H1 (cell line): ENCODE measurements around the gene PDE1C. TPM values are rescaled to one million over a fixed set of nuclear protein-coding genes. Genes with fewer than 3 reads are reported as not detected.

Source experiments
- CTCF ChIA-PET: fragments of 300-600 bp; sonication (Branson Sonifier 250); formaldehyde crosslinking; loops from one replicate; lab custom pipeline; 2021; ENCODE audit not compliant: partially characterized antibody; lab: Charles Lee
- POLR2A ChIA-PET: fragments of 300-600 bp; sonication (Branson Sonifier 250); formaldehyde crosslinking; loops from one replicate; lab custom pipeline; 2021; ENCODE audit warnings: inconsistent platforms; ENCODE audit not compliant: partially characterized antibody; lab: Charles Lee
- DNase-seq, 2 experiments: peaks; one replicate each; pipeline versions ENCODE4 v3.0.0 to v3.0.0-alpha.2; 2010 to 2022; ENCODE audit warnings: low spot score in 2 of 2, low read depth in 1 of 2, mixed read lengths in 1 of 2
- FAIRE-seq: peaks from 2 replicates; lab custom pipeline; 2011; peaks lifted over from hg19 to GRCh38; lab: Jason Lieb, UNC
- H2AFZ ChIP-seq: 2 replicates; pipeline ENCODE4 v1.8.1; 2012; ENCODE audit warnings: low read length, inconsistent platforms
- H2AK5ac ChIP-seq: 2 replicates; pipeline ENCODE4 v1.6.1; 2013; ENCODE audit warnings: low read depth, low read length
- H2BK120ac ChIP-seq: replicated peaks from 2 replicates; pipeline ENCODE3; 2013; ENCODE audit warnings: low read depth, low read length, inconsistent platforms
- H2BK12ac ChIP-seq: 2 replicates; pipeline ENCODE4 v1.6.1; 2013; ENCODE audit warnings: low read depth, low read length
- H2BK15ac ChIP-seq: 2 replicates; pipeline ENCODE4 v1.6.1; 2013; ENCODE audit warnings: low read length
- H2BK20ac ChIP-seq: 2 replicates; pipeline ENCODE4 v1.6.1; 2013; ENCODE audit warnings: low read length
- H2BK5ac ChIP-seq: 2 replicates; pipeline ENCODE4 v1.6.1; 2013; ENCODE audit warnings: low read depth, low read length
- H3K14ac ChIP-seq: 2 replicates; pipeline ENCODE4 v1.6.1; 2013; ENCODE audit warnings: inconsistent platforms; ENCODE audit not compliant: insufficient read length
- H3K18ac ChIP-seq: 2 replicates; pipeline ENCODE4 v1.6.1; 2013; ENCODE audit warnings: low read length; ENCODE audit errors: extremely low read depth
- H3K23ac ChIP-seq: 2 replicates; pipeline ENCODE4 v1.6.1; 2013; ENCODE audit warnings: inconsistent platforms; ENCODE audit not compliant: insufficient read length
- H3K23me2 ChIP-seq: 2 replicates; pipeline ENCODE4 v1.6.1; 2013; ENCODE audit warnings: low read depth, low read length
- H3K27ac ChIP-seq: 2 replicates; pipeline ENCODE4 v1.6.1; 2011; ENCODE audit warnings: low read depth, low read length, inconsistent platforms
- H3K27me3 ChIP-seq, 4 experiments: replicated peaks in 1 of 4; 1 replicate in 1 of 4; 2 replicates in 3 of 4; pipeline versions ENCODE4 v1.6.1 to v1.8.1; 2011 to 2013; ENCODE audit warnings: low read length in 3 of 4, mild to moderate bottlenecking in 3 of 4, inconsistent platforms in 2 of 4, mixed read lengths in 2 of 4, moderate library complexity in 1 of 4; ENCODE audit not compliant: control insufficient read depth in 3 of 4, insufficient read depth in 3 of 4; ENCODE audit errors: extremely low read depth in 1 of 4
- H3K36me3 ChIP-seq, 4 experiments: 2 replicates each; pipeline versions ENCODE4 v1.6.1 to v1.8.1; 2011 to 2013; ENCODE audit warnings: mild to moderate bottlenecking in 4 of 4, low read length in 3 of 4, moderate library complexity in 2 of 4, control low read depth in 1 of 4, inconsistent platforms in 1 of 4; ENCODE audit not compliant: insufficient read depth in 4 of 4, control insufficient read depth in 2 of 4
- H3K4ac ChIP-seq: replicated peaks from 2 replicates; pipeline ENCODE3; 2013; ENCODE audit warnings: low read length, low read depth, mixed read lengths, inconsistent platforms; ENCODE audit not compliant: insufficient read length
- H3K4me1 ChIP-seq, 4 experiments: replicated peaks in 1 of 4; 1 replicate in 1 of 4; 2 replicates in 3 of 4; pipeline versions ENCODE4 v1.6.1 to v1.8.1; 2011 to 2013; ENCODE audit warnings: low read length in 3 of 4, inconsistent platforms in 2 of 4, mixed read lengths in 1 of 4; ENCODE audit not compliant: insufficient read depth in 4 of 4, control insufficient read depth in 3 of 4
- H3K4me2 ChIP-seq, 2 experiments: 2 replicates each; pipeline versions ENCODE4 v1.6.1 to v1.8.1; 2011 to 2013; ENCODE audit warnings: low read depth in 2 of 2, low read length in 2 of 2, control low read depth in 1 of 2, inconsistent platforms in 1 of 2, mild to moderate bottlenecking in 1 of 2; ENCODE audit not compliant: insufficient read depth in 1 of 2
- H3K4me3 ChIP-seq, 4 experiments: fragments of 200-600, 300-600 bp in 1 of 4; sonication (generic), shearing (Covaris generic), sonication (Bioruptor Twin) in 1 of 4; 2 replicates each; pipeline versions ENCODE4 v1.5.1 to v1.8.1; 2011 to 2016; ENCODE audit warnings: low read length in 4 of 4, low read depth in 3 of 4, control low read depth in 2 of 4, inconsistent platforms in 2 of 4, mild to moderate bottlenecking in 2 of 4, mixed read lengths in 1 of 4, moderate library complexity in 1 of 4; ENCODE audit not compliant: insufficient read depth in 2 of 4; ENCODE audit errors: extremely low read depth in 1 of 4
- H3K56ac ChIP-seq: replicated peaks from 2 replicates; pipeline ENCODE3; 2013; ENCODE audit warnings: low read depth, mild to moderate bottlenecking, mixed read lengths, low read length, inconsistent platforms; ENCODE audit not compliant: insufficient read length
- H3K79me1 ChIP-seq: 2 replicates; pipeline ENCODE4 v1.6.1; 2013; ENCODE audit warnings: low read depth, low read length, control low read depth
- H3K79me2 ChIP-seq, 2 experiments: 2 replicates each; pipeline versions ENCODE4 v1.6.1 to v1.8.1; 2012 to 2013; ENCODE audit warnings: low read length in 2 of 2, mild to moderate bottlenecking in 2 of 2, inconsistent platforms in 1 of 2; ENCODE audit not compliant: insufficient read depth in 2 of 2, control insufficient read depth in 1 of 2
- H3K9ac ChIP-seq, 4 experiments: replicated peaks in 1 of 4; 1 replicate in 1 of 4; 2 replicates in 3 of 4; pipeline versions ENCODE4 v1.6.1 to v1.8.1; 2011 to 2013; ENCODE audit warnings: low read depth in 3 of 4, low read length in 3 of 4, control low read depth in 2 of 4, mild to moderate bottlenecking in 2 of 4, moderate library complexity in 2 of 4, inconsistent platforms in 1 of 4; ENCODE audit errors: extremely low read depth in 1 of 4
- H3K9me3 ChIP-seq, 2 experiments: 2 replicates each; pipeline versions ENCODE4 v1.6.1 to v1.8.1; 2012 to 2013; ENCODE audit warnings: mild to moderate bottlenecking in 2 of 2, moderate library complexity in 2 of 2, control low read depth in 1 of 2, inconsistent platforms in 1 of 2, low read depth in 1 of 2, low read length in 1 of 2, mixed read lengths in 1 of 2; ENCODE audit not compliant: insufficient read depth in 2 of 2
- H4K20me1 ChIP-seq, 2 experiments: replicated peaks in 1 of 2; 2 replicates each; pipeline versions ENCODE3 to v1.8.1; 2011 to 2013; ENCODE audit warnings: inconsistent platforms in 2 of 2, low read length in 2 of 2, mild to moderate bottlenecking in 1 of 2; ENCODE audit not compliant: insufficient read depth in 2 of 2, control insufficient read depth in 1 of 2
- H4K5ac ChIP-seq: 2 replicates; pipeline ENCODE4 v1.6.1; 2013; ENCODE audit warnings: low read length, low read depth, mixed read lengths, inconsistent platforms; ENCODE audit not compliant: insufficient read length
- H4K8ac ChIP-seq: 2 replicates; pipeline ENCODE4 v1.8.0; 2013; ENCODE audit warnings: mild to moderate bottlenecking, moderate library complexity, low read length, inconsistent platforms; ENCODE audit not compliant: insufficient read depth; ENCODE audit errors: extremely low read depth
- H4K91ac ChIP-seq: replicated peaks from 2 replicates; pipeline ENCODE3; 2013; ENCODE audit warnings: low read length, mixed read lengths, inconsistent platforms; ENCODE audit not compliant: insufficient read length
- CHD1 ChIP-seq: IDR thresholded peaks from 2 replicates; pipeline ENCODE4 v1.6.1; 2012; ENCODE audit warnings: low read depth, low read length, improper control_type of control experiment
- HDAC6 ChIP-seq: IDR thresholded peaks from one replicate; pipeline ENCODE4 v1.7.1; 2012; ENCODE audit warnings: low read depth, mild to moderate bottlenecking, inconsistent platforms, low read length, moderate library complexity
- POU5F1 ChIP-seq: IDR thresholded peaks from 2 replicates; pipeline ENCODE4 v1.6.1; 2011; ENCODE audit warnings: low read depth, mild to moderate bottlenecking, low read length, moderate library complexity
- SP1 ChIP-seq: IDR thresholded peaks from 2 replicates; pipeline ENCODE4 v1.6.1; 2011; ENCODE audit warnings: low read depth, low read length
- SUZ12 ChIP-seq: fragments of 200-600 bp; sonication (generic); IDR thresholded peaks from 2 replicates; pipeline ENCODE4 v1.6.1; 2012; ENCODE audit warnings: mild to moderate bottlenecking, inconsistent platforms, low read length, moderate library complexity, mixed read lengths
- TAF1 ChIP-seq: IDR thresholded peaks from 2 replicates; pipeline ENCODE4 v1.6.1; 2011; ENCODE audit warnings: mild to moderate bottlenecking, low read depth, low read length
- TAF7 ChIP-seq: optimal IDR thresholded peaks from 2 replicates; pipeline ENCODE3; 2011; ENCODE audit warnings: low read depth, mild to moderate bottlenecking, inconsistent platforms, low read length, moderate library complexity, borderline replicate concordance
- WGBS, 2 experiments: shearing (Covaris generic) in 1 of 2; methylation state at CpG; one replicate each; pipeline versions ENCODE4 v1.1.6 to v1.1.7; 2013 to 2015; ENCODE audit warnings: low lambda C conversion rate in 2 of 2, mixed read lengths in 2 of 2, inconsistent platforms in 1 of 2, low coverage in 1 of 2, missing lambda C conversion rate in 1 of 2; ENCODE audit not compliant: insufficient replicate concordance in 2 of 2, insufficient coverage in 1 of 2, insufficient read length in 1 of 2; ENCODE audit errors: extremely low coverage in 1 of 2, missing lambda C conversion rate in 1 of 2; 5-methylcytosine and 5-hydroxymethylcytosine counted together
- polyA plus RNA-seq, 7 experiments: library from polyadenylated mRNA; depleted of rRNA in 3 of 7; stranded (reverse) in 5 of 7; unstranded in 2 of 7; fragments of >200 nt in 5 of 7; fragments of 200-250 nt in 2 of 7; gene quantifications; 1 replicate in 5 of 7; 2 replicates in 1 of 7; 4 replicates in 1 of 7; pipeline versions ENCODE4 v1.2.1 to v1.2.3, GENCODE V29; 2011 to 2013; ENCODE audit warnings: missing spikeins in 2 of 7, mixed read lengths in 2 of 7
- total RNA-seq: library from RNA; stranded (reverse); fragmentation: NEBNext Ultra II Directional; extraction: Animal tissue kit (Norgen Biotek cat#: 25700); gene quantifications from 2 replicates; pipeline ENCODE4 v1.2.1, GENCODE V29; 2021
- TF ChIP-seq, protein P1 (sequence below): IDR thresholded peaks from 2 replicates; pipeline ENCODE4 v1.6.1; 2011; ENCODE audit warnings: low read length, improper control_type of control experiment
- TF ChIP-seq, protein P2 (sequence below), 3 experiments: IDR thresholded peaks; 1 replicate in 2 of 3; 2 replicates in 1 of 3; pipeline versions ENCODE4 v1.5.1 to v1.6.1; 2011; ENCODE audit warnings: low read length in 3 of 3, mild to moderate bottlenecking in 3 of 3, inconsistent platforms in 2 of 3, low read depth in 1 of 3, moderate library complexity in 1 of 3; ENCODE audit not compliant: insufficient read depth in 1 of 3; ENCODE audit errors: control extremely low read depth in 1 of 3

Gene PDE1C
- total and polyA plus RNA-seq, 2 of the 8 experiments (the other 6 are each of a cell fraction or from before 2014, with no cell fraction given) = 0.11 to 1.1 TPM

DNA sequence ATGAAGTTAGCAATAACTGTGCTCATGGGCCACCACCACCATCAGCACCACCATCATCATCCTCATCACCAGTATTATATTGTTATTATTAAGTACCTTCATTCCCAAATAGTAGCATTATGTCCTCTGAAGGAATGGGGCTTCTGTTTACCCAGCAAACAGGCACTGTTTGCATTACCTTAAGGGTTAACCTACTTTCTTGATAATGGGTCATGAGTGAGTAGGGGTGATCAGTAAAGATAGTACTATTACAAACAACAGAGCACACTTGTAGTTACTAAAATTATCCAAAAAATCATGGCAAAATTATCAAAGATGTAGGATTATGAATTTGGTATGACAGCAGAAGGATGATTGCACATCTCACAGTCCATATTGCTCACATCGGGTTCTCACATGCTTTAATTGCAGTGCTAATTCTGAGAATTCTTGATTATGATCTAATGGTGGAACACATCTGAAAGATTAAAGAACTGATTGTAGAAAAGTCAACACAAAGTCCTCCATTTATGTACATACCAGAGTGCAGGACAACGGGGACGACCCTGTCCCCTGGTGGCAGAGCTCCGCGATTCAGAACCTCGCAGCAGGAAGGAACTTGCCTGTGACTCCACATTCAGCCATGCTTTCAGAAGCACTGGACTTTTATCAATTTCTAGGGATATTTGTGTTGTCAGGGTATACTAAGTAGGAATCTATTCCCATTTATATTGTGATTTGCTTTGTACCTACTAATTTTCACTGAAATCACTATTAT lies 31.0 kb downstream of the PDE1C start:
- H3K14ac ChIP-seq = no peak overlapping the region
- H4K8ac ChIP-seq = no peak overlapping the region
- no peak overlapping the region for H3K4ac ChIP-seq
- H3K4me2 ChIP-seq = no peak overlapping the region
- ChIA-PET CTCF (interaction anchor here (0.7 to 5.3 kb wide), 5 partner anchors 123 to 316 kb away, joined by 3 to 17 read pairs (median 3); no protein-coding TSS in a partner anchor), POLR2A (no interaction called here)
- H2BK15ac ChIP-seq = no peak overlapping the region
- DNase-seq = no peak
- H3K9ac ChIP-seq = no peak overlapping the region
- no peaks in the 10 kb centered on the region for H3K36me3 ChIP-seq
- no peaks in the 10 kb centered on the region for H4K20me1 ChIP-seq
- no peaks in the 10 kb centered on the region for H3K79me1 ChIP-seq
- no peak overlapping the region for H3K56ac ChIP-seq
- no peak overlapping the region for H4K5ac ChIP-seq
- H3K79me2 ChIP-seq = no peaks in the 10 kb centered on the region
- no peaks in the 10 kb centered on the region; the same call in 1 of the 2 replicates for H3K23me2 ChIP-seq
- H4K91ac ChIP-seq = no peak overlapping the region
- 89% methylated on average over 6 of the region's 6 CpGs; no CpG with 5 or more reads in 1 of the 2 experiments for WGBS, 2 experiments
- no peaks in the 10 kb centered on the region for H3K27me3 ChIP-seq
- H2BK5ac ChIP-seq = no peak overlapping the region
- H2BK120ac ChIP-seq = no peak overlapping the region
- H3K23ac ChIP-seq = no peak overlapping the region
- no peak overlapping the region for H2BK12ac ChIP-seq
- no peak overlapping the region for H3K27ac ChIP-seq
- H3K18ac ChIP-seq = no peak overlapping the region
- H2AK5ac ChIP-seq = no peak overlapping the region
- peak; percentile 39 for FAIRE-seq
- H2BK20ac ChIP-seq = no peak overlapping the region
- H2AFZ ChIP-seq = no peak overlapping the region
- H3K4me3 ChIP-seq = no peak overlapping the region
- no peaks in the 10 kb centered on the region for H3K4me1 ChIP-seq
- 0 out of 4 replicates have a peak, but pooled peaks cover 2 to 11% of the 10 kb centered on the region in 2 experiments for H3K9me3 ChIP-seq
- no peak for TF ChIP-seq CHD1
- TF ChIP-seq, protein P1, sequence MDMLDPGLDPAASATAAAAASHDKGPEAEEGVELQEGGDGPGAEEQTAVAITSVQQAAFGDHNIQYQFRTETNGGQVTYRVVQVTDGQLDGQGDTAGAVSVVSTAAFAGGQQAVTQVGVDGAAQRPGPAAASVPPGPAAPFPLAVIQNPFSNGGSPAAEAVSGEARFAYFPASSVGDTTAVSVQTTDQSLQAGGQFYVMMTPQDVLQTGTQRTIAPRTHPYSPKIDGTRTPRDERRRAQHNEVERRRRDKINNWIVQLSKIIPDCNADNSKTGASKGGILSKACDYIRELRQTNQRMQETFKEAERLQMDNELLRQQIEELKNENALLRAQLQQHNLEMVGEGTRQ = no peak
- TF ChIP-seq TAF7 = no peak
- TF ChIP-seq TAF1 = no peak
- TF ChIP-seq HDAC6 = no peak
- TF ChIP-seq POU5F1 = no peak
- TF ChIP-seq SP1 = no peak
- TF ChIP-seq, protein P2, sequence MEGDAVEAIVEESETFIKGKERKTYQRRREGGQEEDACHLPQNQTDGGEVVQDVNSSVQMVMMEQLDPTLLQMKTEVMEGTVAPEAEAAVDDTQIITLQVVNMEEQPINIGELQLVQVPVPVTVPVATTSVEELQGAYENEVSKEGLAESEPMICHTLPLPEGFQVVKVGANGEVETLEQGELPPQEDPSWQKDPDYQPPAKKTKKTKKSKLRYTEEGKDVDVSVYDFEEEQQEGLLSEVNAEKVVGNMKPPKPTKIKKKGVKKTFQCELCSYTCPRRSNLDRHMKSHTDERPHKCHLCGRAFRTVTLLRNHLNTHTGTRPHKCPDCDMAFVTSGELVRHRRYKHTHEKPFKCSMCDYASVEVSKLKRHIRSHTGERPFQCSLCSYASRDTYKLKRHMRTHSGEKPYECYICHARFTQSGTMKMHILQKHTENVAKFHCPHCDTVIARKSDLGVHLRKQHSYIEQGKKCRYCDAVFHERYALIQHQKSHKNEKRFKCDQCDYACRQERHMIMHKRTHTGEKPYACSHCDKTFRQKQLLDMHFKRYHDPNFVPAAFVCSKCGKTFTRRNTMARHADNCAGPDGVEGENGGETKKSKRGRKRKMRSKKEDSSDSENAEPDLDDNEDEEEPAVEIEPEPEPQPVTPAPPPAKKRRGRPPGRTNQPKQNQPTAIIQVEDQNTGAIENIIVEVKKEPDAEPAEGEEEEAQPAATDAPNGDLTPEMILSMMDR (IDR thresholded peaks at IDR 0.05; ENCODE audit: control extremely low read depth in 1 of 3, insufficient read depth in 1 of 3, low read depth in 1 of 3, low read length in 3 of 3) = peak; percentile 50 to 68 (median 55)
- no peak for TF ChIP-seq SUZ12
